HG02884 (cell line): ENCODE data around the gene TSPAN6.

Experiments used
- ATAC-seq: cut with Tn5 transposase; IDR thresholded peaks from one replicate; pipeline ENCODE4 v1.9.1; 2021; ENCODE audit warnings: mild to moderate bottlenecking, moderate library complexity; ENCODE audit not compliant: unreplicated experiment

The TSPAN6 gene

DNA sequence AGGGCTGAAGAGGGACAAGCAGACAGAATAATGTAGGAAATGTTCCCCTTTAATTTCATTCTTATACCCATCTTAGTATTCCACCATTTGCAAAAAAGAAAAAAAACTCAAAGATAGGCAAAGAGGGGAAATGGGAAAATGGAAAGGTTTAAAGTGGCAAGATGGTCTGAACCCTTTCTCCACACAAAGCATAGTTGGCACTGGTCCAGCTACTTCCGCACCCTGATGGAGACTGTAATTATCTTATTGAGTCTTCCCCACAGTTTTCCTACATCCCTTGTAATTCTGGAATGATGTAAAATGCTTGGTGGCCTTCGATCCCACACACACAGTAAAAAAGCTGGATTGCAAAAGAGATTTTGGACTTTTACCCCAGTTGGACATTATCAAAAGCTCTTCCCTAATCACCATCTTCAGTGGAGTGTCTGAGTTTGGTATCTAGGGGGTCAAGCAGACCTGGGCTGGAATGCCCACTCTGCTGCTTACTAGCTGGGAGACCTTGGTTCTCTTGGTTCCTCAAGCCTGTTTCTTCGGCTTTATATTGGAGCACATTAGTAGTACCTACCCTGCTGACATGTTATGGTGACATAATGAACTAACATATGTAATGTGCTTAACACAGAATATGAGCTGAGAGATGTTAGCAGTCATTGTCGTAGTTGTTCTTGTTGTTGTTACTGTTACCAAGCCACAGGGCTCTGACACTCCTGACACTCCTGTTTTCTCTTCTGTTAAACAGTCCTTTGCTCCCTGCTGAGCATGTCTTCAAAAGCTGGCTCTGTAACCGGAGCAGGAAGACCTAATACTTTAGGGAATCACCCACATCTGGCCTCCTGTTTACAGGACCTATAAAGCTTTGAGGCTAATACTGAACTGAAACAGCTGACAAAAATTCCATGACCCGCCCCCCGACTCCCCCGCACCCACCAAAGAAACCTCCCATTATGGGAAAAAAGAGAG, 12.1 kb upstream of the TSPAN6 start:
- no peak for ATAC-seq

- no peak for ATAC-seq
Observed at GRCh38 chrX:100647739-100648138, 11.1 kb upstream of the TSPAN6 start.

DNA sequence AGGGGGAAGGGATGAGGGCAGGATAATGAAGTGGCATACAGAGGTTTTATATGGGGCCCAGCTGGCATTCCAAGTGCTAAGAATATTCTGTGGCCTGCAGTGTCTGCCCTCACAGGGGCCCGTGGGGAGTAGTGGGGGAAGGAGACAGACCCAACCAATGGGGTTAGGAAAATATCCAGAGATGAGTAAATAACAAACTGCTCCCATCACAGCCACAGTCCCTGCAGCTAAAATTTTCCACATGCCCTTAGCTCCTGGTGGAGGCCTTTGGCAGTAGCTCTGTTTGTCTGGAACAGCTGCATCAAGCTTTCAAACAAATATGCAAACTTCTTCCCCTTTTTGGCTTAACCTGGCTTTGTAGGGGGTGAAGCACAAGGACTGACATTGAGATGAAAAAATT, 10.5 kb upstream of the TSPAN6 start:
- ATAC-seq = no peak

DNA sequence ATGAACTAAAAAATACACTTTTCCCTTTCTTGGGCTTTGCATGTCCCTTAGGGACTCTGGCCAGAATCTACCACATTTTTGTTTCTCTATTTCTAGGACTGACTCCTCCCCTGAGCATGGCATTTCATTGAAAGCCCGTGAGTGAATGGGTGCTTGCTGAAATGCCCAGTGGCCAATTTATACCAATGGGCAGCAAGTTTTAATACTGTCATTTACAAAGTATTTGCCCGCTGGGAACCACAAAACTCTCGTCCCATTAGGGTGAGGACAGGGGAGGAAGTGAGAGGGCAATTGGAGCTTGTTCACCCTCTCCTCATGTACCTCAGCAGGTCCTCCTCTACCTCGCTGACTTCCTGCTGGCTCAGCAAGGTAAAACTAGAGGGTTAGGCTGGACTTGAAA, 8.5 kb upstream of the TSPAN6 start:
- no peak for ATAC-seq

- ATAC-seq = peak; percentile 68
Observed at GRCh38 chrX:100643956-100644860, 7.6 kb upstream of the TSPAN6 start, which contains the start of gene SRPX2. Gene SRPX2 (plus strand): TSS chrX:100644199. CDS start chrX:100646323, 2,124 bp downstream.

GRCh38 chrX:100643212-100643611, 6.6 kb upstream of the TSPAN6 start:
- no peak for ATAC-seq

- no peak for ATAC-seq
Observed at GRCh38 chrX:100642290-100642689, 5.7 kb upstream of the TSPAN6 start.

- ATAC-seq = no peak
Observed at GRCh38 chrX:100635989-100636320, 651 bp downstream of the TSPAN6 start.

- ATAC-seq = no peak
Observed at GRCh38 chrX:100635040-100635439, 1.6 kb downstream of the TSPAN6 start.

GRCh38 chrX:100625985-100626491, 10.6 kb downstream of the TSPAN6 start:
- ATAC-seq = peak; percentile 94

DNA sequence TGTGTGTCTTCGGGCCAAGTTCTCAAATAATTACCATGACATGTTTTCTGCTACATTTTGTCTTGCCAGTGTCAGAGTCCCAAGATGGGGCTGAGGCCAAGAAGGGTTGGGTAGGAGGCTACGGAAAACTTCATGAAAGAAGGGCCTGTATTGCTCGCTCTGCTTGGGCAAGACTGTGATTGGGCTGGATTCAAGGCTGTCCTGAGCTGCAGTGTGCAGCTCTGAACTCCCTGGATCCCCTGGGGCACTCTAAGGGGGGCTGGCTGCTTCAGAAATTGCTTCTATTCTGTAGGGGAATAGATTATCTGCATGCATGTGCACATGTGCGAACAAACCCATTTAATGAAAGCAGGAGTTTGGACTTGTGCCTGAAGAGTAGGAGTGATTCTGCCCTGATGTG, 13.6 kb downstream of the TSPAN6 start:
- ATAC-seq = no peak

GRCh38 chrX:100615005-100615404, 21.6 kb downstream of the TSPAN6 start:
- peak; percentile 100 for ATAC-seq

GRCh38 chrX:100611951-100612350, 24.7 kb downstream of the TSPAN6 start:
- no peak for ATAC-seq

- no peak for ATAC-seq
Observed at GRCh38 chrX:100609591-100609990, 27.0 kb downstream of the TSPAN6 start.

- ATAC-seq = no peak
Observed at GRCh38 chrX:100606753-100607152, 29.9 kb downstream of the TSPAN6 start.

- ATAC-seq = no peak
Observed at GRCh38 chrX:100600758-100601157, 35.8 kb downstream of the TSPAN6 start.

- ATAC-seq = no peak
Observed at GRCh38 chrX:100600340-100600739, 36.3 kb downstream of the TSPAN6 start.

GRCh38 chrX:100599456-100599855, 37.1 kb downstream of the TSPAN6 start:
- ATAC-seq = no peak

GRCh38 chrX:100596601-100597000, 40.0 kb downstream of the TSPAN6 start:
- ATAC-seq = no peak

- ATAC-seq = no peak
Observed at GRCh38 chrX:100593581-100593980, 43.0 kb downstream of the TSPAN6 start.

DNA sequence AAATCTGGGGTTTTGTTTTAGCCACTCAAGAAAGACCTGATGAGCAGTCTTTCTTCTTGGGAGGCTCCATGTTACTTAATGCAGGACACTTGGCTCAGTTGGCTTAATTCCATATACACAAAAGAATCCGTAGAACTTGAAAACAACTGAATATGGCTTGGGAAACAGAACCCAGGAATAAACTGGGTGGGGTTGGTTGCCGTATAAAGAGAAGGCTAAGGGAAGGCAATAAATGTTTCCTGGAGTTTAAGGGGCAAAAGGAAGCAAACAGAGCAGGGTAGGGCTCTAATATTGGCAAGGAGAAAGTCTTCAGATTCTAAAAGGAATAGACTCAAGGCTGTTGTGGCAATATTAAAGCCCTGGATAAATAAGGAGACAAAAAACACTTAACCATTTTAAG, 43.5 kb downstream of the TSPAN6 start:
- no peak for ATAC-seq
